Activated CD4-positive, alpha-beta T cell treated with anti-CD3 and anti-CD28 coated beads, Interleukin-2, Interleukin-6, amounts not matched to agents 100 ng/mL and 50 ng/mL, durations not matched to agents 16 hours and 8 hours (primary cell): ENCODE measurements around the gene NPIPA8.
"Not testable (repeated sequence)": the region's sequence is repeated elsewhere in the genome, so short reads cannot be mapped to it uniquely, and the experiment has no call there.

ENCODE experiments used
- DNase-seq: peaks from one replicate; pipeline ENCODE4 v3.0.0-alpha.2; 2020

NPIPA8 gene

DNA sequence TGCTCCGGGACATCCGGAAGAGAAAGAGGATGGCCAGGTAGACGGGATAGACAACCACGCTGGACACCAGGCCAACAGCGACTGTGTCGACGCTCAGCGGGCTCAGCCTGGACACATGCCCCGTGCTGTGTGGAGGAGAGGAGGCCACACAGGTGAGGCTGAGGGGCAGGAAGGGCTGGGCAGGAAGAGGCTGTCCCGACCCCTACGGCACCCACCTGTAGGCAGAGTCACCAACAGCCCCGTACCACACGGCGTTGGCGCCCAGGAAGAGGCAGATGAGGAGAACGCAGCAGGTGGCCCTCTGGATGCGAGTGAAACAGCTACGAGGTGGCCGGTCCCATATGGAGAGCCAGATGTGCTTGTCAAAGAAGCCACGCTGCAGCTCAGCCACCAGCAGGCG is at the start of gene NPIPA8:
NPIPA8 (minus strand) TSS at position 101 of the 400 bp plus-strand sequence. CDS start 4,074 bp downstream, outside the sequence.
- not testable (repeated sequence) for DNase-seq

DNA sequence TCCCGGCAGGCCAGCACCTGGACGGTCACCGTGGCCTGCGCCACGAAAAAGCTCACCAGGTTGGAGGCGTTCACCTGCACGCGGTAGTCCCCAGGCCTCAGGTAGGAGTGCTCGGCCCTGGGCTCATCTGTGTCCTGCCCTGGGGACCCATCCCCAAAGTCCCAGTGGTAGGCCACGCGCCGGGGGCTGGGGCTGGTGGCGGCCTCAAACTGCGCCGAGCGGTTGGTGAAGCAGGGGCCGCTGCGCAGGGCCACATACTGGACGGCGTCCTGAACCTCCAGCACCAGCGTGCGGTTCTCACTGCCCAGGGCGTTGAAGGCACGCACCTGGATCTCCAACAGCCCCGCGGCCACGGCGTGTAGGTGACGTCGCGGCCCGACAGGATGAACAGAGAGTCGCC is 48.7 kb upstream of the NPIPA8 start:
- not testable (repeated sequence) for DNase-seq

DNA sequence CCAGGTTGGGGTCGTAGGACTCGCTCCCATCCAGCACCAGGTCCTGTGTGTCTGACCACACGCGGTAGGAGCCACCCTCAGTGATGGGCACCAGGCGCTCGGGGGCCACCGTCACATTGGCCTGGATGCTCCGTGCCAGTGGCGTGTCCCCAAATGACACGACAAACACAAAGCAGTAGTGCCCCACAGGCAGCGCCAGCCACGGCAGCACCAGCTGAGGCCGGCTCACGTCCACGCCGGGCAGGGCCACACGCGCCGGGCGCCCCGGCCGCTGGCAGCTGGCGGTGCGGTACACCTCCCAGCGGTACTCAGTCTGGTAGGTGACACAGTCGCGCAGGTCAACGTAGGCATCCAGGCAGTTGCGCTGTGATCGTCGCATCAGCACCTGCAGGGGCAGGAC is 48.3 kb upstream of the NPIPA8 start:
- not testable (repeated sequence) for DNase-seq

DNA sequence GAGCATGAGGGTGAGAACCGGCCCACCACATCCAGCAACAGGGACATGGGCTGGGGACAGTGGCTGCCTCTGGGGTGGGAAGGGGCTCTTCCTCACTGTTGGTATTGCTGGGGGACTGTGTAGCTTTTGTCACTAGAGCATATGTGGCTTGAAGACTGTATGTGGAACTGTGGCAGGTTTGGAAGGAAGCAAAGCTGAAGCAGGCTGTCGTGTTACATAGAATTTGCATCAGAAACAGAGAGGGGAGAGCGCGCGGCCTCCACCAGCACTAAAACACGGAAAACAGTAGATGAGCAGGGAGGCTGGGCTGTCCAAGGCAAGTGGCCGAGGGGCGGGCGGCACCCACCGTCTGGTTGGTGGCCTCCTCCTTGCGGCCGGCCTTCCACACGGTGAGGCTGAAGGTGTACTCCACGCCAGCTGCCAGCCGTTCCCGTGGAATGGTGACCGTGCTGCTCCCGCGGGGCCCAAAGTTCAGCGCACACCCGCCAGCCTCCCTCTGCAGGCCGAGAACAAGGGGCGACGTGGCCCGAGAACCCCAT is 47.6 kb upstream of the NPIPA8 start:
- DNase-seq, result not testable (repeated sequence)

DNA sequence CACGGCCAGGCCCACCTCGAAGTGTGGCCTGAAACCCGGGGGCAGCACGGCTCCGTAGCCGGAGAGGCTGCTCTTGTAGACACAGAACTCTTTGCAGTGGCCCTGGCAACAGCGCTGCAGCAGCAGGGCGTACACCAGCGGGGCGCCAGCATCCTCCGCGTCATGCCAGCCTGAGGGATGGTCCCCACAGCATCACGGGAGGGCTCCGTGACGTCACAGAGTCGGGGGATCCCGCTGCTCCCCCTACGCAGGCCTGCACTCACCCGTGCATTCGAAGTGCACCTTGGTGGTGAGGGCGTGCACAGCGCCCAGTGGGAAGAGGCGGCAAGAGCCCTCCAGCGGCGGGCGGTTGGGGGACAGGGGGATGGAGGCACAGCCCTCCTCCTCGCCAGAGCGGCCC is 46.2 kb upstream of the NPIPA8 start:
- DNase-seq, result not testable (repeated sequence)

GRCh38 chr16:18347742-18348141 is 11.2 kb upstream of the NPIPA8 start:
- not testable (repeated sequence) for DNase-seq

- DNase-seq, result not testable (repeated sequence)
Observed at GRCh38 chr16:18346993-18347392, 10.5 kb upstream of the NPIPA8 start.

DNA sequence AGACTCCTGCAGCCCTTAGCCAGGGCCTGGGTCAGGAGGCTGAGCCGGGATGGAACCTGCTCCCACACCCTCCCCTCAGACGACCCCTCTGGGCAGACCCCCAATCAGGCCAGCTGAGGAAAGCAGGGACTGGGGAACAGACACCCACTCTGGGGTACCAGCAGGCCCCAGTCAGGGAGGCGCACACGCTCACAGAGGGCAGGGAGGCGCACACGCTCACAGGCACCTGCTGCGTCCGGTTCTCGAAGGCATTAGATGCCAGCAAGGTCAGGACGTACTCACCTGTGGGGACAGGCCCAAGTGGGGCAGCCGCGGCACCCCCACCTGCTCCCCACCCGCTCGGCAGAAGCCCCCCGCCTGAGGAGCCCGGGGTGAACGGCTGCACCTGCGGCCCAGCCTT is 8.1 kb upstream of the NPIPA8 start:
- DNase-seq, result not testable (repeated sequence)

DNA sequence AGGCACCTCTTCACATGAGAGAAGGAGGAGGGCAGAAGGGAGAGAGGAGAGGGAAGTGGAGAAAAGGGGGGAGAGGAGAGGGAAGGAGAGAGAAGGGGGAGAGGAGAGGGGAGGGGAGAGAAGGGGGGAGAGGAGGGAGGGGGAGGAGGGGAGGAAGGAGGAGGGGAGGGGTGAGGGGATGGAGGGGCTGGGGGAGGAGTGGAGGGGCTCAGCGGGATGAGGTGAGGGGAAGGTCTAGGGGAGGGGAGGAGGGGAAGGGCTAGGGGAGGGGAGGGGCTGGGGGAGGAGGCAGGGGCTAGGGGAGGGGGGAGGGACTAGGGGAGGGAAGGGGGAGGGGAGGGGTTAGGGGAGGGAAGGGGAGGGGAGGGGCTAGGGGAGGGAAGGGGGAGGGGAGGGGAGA is 5.5 kb upstream of the NPIPA8 start:
- DNase-seq, result not testable (repeated sequence)

- not testable (repeated sequence) for DNase-seq
Observed at GRCh38 chr16:18341417-18341960, 5.0 kb upstream of the NPIPA8 start.

- not testable (repeated sequence) for DNase-seq
Observed at GRCh38 chr16:18339210-18339609, 2.7 kb upstream of the NPIPA8 start.

DNA sequence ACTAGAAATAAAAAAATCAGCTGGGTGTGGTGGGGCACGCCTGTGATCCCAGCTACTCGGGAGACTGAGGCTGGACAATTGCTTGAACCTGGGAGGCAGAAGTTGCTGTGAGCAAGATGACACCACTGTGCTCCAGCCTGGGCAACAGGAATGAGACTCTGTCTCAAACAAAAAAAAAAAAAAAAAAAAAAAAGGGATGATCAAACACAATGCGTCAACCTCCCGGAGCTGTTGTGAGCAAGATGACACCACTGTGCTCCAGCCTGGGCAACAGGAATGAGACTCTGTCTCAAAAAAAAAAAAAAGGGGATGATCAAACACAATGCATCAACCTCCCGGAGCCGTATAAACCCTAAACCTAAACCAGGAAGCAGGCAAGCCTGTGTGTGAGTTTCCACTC is 24.7 kb downstream of the NPIPA8 start:
- not testable (repeated sequence) for DNase-seq

DNA sequence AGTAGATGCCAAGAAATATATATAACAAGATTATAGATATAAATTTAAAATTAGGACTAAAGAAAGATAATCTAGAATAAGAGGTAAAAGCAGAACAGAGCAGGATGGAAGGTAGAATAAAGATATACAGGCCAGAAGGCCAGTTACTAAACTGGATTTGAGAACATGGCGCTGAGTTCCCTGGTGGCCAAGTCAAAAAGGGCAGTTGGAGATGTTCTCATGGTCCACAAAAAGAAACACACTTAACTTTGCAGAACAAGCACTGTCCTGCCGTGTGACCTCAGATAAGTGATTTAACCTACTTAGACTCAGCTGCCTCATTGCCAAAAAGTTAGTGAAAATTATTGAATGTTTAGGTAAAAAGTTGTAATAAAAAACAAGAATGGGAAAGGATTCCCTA is 27.4 kb downstream of the NPIPA8 start:
- not testable (repeated sequence) for DNase-seq

GRCh38 chr16:18307241-18307640 is 29.3 kb downstream of the NPIPA8 start:
- DNase-seq, result not testable (repeated sequence)

DNA sequence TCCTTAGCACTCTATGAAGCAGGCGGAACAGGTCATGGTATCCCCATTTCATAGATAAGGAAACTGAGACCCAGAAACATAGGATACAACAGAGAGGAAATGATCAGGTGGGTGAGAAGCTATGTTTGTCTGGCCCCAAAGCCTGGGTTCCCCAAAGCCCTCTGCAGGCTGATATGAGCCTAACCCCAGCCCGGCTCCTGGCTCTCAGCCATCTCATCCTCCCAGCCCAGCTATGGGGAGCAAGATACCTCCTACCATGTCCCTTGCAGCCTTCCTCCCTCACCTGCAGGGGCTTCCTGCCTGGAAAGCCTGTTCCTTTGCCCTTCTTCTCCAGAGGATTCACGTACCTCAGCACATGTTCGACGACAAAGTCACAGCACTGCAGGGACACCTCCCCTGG is 30.5 kb downstream of the NPIPA8 start:
- not testable (repeated sequence) for DNase-seq

GRCh38 chr16:18303059-18303706 is 33.4 kb downstream of the NPIPA8 start:
- not testable (repeated sequence) for DNase-seq

GRCh38 chr16:18297714-18298113 is 38.8 kb downstream of the NPIPA8 start:
- not testable (repeated sequence) for DNase-seq

DNA sequence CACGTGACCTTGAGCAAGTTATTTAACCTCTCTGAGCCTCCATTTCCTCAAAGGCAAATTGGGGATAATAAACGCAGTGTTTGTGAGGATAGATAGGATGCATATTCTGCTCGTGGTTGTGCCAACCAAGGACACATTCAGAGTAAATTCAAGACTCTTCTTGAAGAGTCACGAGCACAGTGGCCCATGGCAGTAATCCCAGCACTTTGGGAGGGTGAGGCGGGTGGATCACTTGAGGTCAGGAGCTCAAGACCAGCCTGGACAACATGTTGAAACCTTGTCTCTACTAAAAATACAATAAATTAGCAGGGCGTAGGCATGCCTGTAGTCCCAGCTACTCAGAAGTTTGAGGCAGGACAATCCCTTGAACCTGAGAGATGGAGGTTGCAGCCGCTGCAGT is 39.6 kb downstream of the NPIPA8 start:
- DNase-seq, result not testable (repeated sequence)

DNA sequence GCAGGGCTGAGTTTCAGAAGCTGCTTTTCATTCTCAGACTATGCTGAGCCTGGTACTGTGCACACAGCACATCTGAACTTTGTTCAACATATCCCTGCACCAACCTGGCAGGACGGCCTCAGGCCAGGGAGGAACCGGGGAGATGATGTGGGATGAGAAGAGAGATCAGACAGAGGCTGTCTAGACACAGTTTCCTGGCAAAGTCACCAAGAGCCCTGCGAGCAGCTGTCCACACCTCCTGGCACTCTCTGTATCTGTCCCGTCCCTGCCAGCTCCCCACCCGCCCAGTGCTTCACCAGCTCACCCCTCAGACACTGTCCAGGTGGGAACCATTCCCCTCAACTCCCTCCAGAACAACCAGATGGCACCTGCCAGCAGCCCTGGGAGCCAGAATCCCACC is 42.2 kb downstream of the NPIPA8 start:
- DNase-seq, result not testable (repeated sequence)

- not testable (repeated sequence) for DNase-seq
Observed at GRCh38 chr16:18293337-18293956, 43.1 kb downstream of the NPIPA8 start.

- not testable (repeated sequence) for DNase-seq
Observed at GRCh38 chr16:18290959-18291358, 45.6 kb downstream of the NPIPA8 start.

DNA sequence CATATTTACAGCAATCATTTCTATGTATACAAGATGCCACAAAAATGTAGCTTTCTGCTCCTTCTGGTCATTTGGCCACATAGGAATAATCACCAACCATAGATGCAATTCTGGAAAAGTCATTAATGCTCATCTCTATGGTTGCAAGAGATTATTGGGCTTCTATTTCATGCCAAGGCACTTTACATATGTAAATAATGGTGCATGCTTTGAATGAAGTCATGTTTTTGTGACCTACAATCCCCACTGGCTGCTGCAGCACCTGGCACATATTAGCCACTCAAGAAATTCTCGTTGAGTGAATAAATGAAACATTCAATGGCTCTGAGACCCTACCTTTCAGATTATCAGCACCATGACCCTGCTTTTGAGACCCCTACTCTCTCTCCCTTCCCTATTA is 50.2 kb downstream of the NPIPA8 start:
- DNase-seq, result not testable (repeated sequence)

- DNase-seq, result not testable (repeated sequence)
Observed at GRCh38 chr16:18280319-18280718, 56.2 kb downstream of the NPIPA8 start.

DNA sequence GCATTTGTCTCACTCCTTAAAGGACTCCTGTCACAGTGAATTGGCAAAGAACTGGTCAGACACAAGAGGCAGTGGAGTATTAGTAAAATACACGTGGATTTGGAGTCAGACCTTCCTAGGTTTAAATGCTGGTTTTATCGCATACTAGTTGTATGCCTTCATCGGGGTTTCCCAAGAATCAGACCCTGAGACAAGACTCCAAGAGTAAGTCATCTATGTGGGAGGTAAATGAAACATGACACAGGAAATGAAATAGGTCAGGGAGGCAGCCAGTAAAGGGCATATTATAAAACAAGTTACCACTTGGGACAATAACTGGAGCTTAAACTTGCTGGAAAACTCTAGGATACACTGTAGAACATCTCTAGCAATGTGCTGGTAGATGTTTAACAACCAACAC is 59.8 kb downstream of the NPIPA8 start:
- DNase-seq, result not testable (repeated sequence)
